DMS53 treated with DMSO at 0.1 percent for 48 hours (cell line): Measurements from ENCODE around the gene OSCP1.
A peak's percentile ranks its signal among the peaks of the same experiment; 100 is the strongest.

ENCODE experiments used
- DNase-seq: peaks from one replicate; lab custom pipeline; 2025; ENCODE audit not compliant: unreplicated experiment; lab: John Stamatoyannopoulos, UW

OSCP1 gene

DNA sequence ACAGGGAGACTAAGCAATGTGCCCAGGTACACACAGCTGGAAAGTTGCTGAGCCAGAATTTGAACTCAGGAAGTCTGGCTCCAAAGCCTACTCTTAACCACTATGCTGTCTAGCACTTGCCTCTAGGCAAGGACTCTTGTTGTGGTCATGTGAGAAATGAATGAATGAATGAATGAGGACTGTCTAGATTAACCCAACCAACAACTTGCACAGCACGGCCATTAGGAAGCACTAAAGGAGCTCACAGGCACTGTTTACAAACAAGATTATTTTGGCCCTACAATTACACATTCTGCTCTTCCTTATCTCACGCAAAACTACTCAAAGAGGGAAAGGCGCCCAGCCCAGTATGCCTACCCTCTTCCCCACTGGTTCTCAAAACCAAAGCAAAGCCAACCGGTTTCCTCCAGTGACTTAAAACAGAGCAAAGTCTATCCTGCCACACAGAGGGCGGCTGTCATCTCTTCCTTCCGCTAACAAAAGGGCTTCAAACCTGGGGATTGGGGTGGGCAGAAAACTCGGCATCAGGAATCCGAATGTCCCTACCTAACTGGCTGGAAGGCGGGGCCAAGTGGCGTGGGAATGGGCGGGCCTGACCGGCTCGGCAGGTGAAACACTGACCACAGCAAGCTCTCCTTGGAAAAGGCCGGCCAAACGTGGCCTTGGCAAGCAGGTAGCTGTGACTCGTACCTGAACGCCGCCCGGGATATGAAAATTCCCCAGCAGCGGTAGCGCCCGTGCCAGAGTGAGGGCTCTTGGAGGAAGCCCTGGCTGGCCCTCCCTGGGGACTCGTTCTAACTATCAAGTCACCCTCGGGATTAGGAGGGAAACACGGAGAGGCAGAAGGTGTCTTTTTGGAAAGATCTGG is 65.5 kb downstream of the OSCP1 start:
- peak; percentile 45 for DNase-seq

DNA sequence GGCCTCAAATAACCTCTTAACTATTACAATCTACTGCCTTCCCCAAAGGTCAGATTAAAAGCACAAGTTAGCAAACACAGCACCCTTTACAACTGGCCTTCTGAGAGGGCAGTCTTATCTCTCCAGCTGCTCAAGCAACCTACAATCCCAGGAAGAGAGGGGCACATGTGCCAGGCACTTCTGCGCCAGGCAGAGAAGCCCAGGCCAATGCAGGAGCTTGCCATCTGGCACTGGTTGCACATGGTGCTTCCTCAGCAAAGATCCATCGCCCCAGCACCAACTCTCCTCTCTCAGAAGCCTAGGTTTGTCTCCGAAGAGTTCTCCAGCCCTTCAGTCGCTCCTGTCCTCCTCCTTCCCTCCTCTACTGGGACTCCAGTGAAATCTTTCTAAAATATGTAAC is 67.0 kb downstream of the OSCP1 start:
- DNase-seq, result no peak

DNA sequence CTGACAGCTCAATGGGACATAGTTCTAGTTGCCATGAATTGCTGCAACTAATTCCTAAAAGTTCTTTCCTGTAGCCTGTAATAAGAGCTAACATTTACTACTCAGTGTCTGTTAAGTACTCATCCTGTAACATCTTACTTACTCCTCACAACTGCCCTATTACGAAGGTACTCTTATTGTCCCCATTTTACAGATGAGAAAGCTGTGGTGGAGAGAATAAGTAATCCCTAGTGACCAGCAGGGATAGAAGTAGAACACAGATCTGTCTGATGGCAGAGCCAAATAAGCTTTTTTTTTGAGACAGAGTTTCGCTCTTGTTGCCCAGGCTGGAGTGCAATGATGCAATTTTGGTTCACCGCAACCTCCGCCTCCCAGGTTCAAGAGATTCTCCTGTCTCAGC is 67.6 kb downstream of the OSCP1 start:
- no peak for DNase-seq

DNA sequence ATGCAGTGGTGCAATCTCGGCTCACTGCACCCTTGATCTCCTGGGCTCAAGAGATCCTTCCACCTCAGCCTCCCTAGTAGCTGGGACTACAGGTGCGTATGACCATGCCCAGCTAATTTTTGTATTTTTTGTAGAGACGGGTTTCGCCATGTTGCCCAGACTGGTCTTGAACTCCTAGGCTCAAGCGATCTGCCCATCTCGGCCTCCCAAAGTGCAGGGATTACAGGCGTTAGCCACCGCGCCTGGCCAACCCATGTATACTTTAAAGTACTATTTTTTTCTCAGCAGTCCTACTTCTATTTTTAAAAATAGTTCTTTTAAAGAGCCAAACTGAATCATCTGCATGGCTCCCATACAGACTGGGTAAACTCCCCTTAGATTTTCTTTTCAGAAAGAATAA is 68.0 kb downstream of the OSCP1 start:
- no peak for DNase-seq

DNA sequence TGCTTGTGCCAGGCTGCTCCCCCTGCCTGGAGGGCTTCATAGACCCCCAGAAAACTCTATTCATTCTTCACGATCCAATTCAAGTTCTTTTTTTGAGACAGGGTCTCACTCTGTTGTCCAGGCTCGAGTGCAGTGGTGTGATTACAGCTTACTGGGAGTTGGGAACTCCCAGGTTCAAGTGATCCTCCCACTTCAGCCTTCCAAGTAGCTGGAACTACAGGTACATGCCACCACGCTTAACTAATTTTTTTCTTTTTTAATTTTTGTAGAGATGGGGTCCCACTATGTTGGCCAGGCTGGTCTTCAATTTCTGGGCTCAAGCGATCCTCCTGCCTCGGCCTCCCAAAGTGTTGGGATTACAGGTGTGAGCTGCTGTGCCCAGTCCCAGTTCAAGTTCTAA is 68.8 kb downstream of the OSCP1 start:
- DNase-seq, result no peak

GRCh38 chr1:36380782-36381181 is 69.5 kb downstream of the OSCP1 start:
- no peak for DNase-seq

GRCh38 chr1:36380143-36380619 is 70.1 kb downstream of the OSCP1 start:
- no peak for DNase-seq

DNA sequence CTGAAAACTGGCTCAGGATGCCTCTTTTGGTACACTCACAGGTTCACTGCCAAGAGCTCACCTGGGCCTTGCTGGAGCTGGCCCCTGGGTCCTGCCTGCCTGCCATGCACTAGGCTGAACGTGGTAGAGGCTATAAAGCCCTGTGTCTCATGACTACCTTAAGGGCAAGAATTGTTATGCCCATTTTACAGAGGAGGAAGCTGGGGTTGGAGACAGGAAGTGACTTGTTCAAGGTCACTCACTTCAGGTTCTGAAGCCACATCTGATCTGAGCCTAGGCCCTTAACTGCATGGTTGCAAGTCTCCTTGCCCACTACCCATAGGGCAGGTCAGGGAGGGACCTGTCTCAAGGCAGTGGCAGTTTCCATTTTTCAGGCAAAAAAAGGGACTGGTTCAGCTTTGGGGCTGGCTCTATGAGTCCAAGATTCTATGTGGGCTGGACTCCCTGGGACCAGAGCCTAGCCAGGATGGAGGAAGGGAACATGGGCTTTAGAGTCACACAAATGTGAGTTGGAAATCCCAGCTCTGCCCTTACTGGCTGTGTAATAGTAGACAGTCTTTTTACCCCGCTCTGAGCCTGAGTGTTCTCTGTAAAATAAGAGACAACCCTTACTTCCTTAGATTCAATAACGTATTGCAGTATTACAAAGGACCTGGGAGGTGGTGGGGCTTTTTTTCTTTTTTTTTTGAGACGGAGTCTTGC is 72.3 kb downstream of the OSCP1 start:
- no peak for DNase-seq

DNA sequence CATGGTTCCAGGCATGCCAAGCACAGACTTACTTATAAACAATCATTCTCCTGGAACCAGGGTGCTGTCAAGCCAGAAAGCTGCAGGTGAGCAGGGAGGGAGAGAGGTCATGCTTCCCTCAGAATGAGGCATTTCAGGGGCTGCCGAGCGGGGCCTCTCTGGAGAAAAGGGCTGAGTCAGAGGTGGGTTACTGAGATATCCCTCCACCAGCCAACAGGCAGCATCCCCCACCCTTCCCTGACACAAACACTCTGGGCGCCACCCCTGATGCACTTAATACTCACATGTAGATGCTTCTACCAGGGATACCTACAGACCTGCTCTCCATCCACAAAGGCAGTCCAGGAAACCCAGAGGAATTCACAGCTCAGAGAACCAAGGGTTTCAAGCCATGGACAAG is 77.6 kb downstream of the OSCP1 start:
- no peak for DNase-seq

DNA sequence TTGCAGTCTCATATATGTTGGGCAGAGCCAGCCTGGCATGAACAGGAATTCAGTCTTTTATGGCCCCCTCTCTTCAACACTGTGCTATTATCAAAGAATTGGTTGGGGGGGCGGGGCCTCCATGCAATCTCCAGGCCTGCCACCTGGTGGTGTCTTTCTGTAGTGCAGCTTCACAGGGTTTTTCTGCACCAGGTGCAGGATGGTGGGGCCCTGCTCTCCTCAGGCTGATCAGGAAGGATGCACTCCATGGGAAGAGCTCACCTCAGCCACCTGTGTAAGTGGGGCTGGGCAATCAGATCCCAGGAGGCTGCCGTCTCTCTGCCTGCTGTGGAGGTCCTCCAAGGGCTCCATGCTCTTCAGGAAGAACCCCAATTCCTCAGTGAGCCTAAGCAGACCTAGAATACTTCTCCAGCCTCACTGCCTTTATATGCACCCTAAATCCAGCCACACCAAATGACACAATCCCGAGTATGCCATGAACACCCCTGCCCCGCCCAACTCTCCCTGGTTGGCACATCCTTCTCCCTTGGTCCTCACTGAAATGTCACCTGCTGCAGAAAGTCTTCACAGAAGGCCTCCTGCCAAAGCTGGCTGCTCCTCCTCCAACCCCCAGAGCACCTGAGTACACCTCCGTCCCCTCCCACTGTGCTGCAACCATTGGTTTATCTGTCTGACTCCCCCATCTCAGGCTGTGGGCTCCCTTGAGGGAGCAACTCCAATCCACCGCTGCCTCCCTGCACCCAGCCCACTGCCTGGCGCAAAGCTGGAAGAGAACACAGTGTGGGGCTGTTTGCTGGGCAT is 81.0 kb downstream of the OSCP1 start:
- peak; percentile 74 for DNase-seq
